Nucleus accumbens (tissue), 56 donors: ENCODE data around the gene GPATCH1.
A peak's percentile ranks its signal among the peaks of the same experiment; 100 is the strongest.
"Not testable (repeated sequence)": the region's sequence is repeated elsewhere in the genome, so short reads cannot be mapped to it uniquely, and the experiment has no call there.

ENCODE experiments used
- DNase-seq, 56 donors: peaks; one replicate each; lab custom pipeline; 2025; lab: John Stamatoyannopoulos, UW

GPATCH1 gene

DNA sequence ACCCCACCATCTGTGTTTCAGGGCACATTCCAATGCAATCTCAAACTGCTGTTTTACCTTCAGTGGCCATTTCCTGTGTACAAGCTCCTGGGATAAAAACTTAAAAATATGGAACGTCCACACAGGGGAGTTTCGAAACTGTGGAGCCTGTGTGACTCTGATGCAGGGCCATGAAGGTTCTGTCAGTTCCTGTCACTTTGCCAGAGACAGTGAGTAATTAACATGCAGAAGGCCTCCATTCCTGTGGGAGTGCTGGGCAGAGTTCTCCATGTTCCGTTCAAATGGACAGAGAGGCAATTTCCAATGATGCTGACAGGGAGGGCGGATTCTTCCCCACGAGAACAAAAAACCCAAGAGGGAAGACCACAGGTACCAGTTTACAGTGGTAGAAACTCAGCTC is 75.4 kb downstream of the GPATCH1 start:
- no peak for DNase-seq

DNA sequence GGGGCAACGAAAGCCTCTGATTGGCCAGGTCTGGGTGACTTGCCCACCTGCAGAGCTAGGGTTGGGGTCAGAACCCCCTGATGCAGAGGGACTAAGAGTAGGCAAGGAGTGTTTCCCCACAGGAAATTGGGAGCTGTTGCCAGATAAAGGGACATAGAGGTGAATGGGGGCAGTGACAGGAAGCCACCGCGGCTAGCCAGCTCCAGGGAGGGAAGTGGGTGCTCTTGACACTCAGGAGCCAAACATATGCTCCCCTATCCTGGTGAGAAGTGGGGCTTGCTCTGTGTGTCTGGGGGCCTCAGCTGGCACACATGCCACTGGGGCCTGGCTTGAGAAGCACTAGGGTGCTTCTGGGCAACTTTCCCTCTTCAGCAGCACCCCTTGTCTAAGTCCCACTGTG is 76.9 kb downstream of the GPATCH1 start:
- no peak for DNase-seq

DNA sequence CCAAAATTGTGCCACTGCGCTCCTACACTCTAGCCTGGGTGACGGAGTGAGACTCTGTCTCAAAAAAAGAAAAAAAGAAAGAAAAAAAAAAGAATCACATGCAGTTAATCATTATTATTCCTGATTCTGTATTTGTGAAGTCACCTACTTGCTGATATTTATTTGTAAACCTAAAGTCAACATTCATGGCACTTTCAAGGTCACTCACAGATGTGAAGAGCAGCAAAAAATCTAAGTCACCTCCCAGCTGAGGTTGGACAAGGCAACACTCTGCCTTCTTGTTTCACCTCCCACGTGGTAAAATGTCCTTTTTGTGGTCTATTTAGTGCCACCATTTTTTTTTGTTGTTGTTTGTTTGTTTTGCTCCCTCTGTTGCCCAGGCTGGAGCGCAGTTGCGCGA is 77.4 kb downstream of the GPATCH1 start:
- DNase-seq, result no peak

- DNase-seq, result no peak
Measured at GRCh38 chr19:33159149-33159548, 78.2 kb downstream of the GPATCH1 start.

DNA sequence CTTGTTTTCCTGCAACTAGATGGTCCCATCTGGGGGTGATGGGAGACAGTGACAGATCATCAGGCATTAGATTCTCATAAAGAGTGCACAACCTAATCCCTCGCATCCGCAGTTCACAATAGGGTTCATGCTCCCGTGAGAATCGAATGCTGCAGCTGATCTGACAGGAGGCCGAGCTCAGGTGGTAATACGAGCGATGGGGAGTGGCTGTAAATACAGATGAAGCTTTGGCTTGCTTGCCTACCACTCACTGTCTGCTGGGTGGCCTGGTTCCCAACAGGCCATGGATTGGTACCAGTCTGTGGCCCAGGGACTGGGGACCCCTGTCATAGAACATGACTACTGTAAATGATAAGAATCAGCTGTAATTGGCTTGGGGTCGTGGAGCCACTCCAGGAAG is 78.9 kb downstream of the GPATCH1 start:
- DNase-seq, result no peak

DNA sequence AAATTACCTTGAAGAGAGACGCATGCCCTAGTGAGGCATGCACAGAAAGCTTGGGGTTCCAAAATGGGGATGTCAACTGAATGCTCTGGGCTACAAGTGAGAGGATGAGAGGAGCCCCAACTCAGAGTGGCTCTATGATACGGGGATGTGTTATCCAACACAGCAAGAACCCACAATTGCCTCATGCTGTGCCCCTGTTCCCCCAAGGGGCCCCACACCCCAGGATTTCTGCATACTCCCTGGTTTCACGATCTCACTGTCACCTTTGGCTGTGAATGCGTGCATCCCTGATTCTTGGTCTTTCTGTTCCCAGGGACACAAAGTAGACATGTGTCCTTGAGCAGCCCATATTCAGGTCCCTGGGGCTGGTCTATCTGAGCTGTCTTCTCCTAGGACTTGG is 80.2 kb downstream of the GPATCH1 start:
- DNase-seq, result no peak

GRCh38 chr19:33163481-33163880 is 82.5 kb downstream of the GPATCH1 start:
- DNase-seq, result no peak

DNA sequence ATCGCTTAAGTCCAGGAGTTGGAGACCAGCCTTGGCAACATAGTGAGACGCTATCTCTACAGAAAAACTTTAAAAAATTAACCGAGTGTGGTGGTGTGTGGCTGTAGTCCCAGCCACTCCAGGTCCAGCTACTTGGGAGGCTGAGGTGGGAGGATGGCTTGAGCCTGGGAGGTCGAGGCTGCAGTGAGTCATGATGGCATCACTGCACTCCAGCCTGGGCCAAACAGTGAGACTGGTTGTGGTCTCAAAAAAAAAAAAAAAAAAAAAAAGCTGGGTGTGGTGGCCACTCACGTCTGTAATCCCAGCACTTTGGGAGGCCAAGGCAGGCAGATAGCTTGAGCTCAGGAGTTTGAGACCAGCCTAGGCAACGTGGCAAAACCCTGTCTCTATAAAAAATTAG is 85.1 kb downstream of the GPATCH1 start:
- not testable (repeated sequence) for DNase-seq

- DNase-seq, result no peak
Measured at GRCh38 chr19:33167438-33167837, 86.5 kb downstream of the GPATCH1 start.

GRCh38 chr19:33168528-33168927 is 87.5 kb downstream of the GPATCH1 start:
- DNase-seq, result no peak

- DNase-seq, result no peak
Measured at GRCh38 chr19:33171222-33171795, 90.3 kb downstream of the GPATCH1 start.

DNA sequence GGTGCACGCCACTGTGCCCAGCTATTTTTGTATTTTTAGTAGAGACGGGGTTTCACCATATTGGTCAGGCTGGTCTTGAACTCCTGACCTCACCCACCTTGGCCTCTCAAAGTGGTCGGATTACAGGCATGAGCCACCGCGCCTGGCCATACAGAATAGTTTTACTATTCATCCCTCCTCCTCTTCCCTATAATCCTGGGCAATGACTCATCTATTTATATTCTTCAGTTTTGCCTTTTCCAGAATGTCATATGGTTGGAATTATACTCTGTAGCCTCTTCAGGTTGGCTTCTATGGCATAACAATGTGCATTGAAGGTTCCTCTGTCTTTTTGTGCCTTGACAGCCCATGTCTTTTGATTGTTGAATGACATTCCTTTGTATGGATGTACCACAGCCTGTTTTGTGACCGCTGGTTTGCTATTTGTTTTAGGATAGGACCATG is 91.0 kb downstream of the GPATCH1 start:
- no peak for DNase-seq

DNA sequence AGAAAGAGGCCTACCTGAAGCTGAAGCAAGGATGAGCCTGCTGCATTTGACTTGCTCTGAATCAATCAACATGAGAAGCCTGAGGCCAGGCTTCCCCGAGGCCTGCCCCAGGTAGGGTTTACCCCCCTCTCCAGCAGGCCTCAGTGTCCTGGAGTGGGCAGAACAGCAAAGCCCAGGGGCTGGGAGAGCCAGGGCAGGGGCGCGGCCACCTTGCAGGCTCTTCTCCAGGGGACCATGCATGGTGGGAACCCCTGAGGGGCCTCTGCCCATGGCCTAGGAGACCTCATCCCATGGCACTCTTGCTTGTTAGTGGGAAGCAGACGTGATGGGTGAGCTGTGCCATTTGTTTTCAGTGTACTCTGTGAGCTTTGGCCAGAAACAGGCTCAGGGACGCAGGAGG is 93.2 kb downstream of the GPATCH1 start:
- DNase-seq, result no peak

DNA sequence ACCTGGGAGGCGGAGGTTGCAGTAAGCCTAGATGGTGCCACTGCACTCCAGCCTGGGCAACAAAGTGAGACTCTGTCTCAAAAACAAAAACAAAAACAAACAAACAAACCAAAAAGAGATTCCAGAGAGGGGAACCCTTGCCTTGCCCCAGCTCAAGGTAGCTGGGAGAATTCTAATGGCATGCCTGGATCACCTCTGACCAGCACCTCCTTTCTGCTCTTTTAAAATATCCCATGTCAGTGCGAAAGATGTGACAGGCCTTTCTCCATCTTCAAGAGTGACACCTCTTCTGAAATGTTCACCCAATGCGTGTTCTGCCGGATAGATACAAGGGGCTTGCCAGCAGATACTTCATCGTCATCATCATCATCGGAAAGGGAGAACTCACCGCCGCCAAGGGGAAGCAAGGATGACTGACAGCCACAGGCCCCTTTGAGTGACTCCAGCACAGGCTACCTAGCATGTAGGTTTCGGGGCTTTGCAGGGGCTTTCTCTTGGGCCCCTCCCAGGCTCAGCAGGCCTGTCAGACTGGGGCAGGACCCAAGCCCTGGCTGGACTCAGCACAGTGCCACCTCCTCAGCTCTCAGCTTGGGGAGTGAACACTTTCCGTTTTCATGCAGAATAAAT is 94.3 kb downstream of the GPATCH1 start:
- DNase-seq, result no peak

DNA sequence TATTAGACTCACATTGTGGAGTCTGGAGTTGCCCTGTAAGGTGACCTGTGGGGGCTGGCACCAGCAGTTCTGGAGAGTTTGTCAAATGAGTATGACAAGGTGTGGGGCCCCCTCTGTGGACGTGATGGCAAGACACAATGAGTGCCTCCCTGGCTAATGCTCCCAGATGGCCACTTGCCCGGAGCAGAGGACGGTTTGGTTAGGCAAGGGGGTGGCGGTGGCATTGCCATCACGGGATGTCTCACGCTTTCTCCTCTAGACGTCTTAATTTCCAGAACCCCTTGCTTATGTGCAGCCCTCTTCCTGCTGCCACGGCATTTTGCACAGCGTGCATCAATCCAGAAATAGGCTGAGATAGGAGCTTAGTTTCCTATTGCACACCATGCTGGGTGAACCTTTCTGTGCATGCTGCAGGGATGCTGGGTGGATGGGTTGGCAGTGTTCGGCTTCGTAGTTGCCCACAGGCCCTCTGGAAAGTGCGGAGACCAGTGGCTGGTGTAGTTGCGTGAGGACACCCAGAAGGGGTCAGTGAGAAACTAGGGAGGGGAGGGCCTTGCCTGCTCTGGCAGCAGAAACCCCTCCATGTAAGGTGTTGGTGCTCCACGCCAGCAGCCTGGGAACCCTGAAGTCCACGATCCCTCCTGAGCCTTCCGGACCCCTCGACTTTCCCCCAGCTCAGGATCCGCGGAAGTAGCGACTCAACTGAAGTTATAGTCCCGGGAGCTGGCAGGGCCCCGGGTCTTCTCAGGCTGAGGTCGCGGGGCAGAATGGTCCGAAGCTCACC is 95.1 kb downstream of the GPATCH1 start:
- peak in 16 of 56 donors; percentile 14 to 75 (median 60) for DNase-seq

DNA sequence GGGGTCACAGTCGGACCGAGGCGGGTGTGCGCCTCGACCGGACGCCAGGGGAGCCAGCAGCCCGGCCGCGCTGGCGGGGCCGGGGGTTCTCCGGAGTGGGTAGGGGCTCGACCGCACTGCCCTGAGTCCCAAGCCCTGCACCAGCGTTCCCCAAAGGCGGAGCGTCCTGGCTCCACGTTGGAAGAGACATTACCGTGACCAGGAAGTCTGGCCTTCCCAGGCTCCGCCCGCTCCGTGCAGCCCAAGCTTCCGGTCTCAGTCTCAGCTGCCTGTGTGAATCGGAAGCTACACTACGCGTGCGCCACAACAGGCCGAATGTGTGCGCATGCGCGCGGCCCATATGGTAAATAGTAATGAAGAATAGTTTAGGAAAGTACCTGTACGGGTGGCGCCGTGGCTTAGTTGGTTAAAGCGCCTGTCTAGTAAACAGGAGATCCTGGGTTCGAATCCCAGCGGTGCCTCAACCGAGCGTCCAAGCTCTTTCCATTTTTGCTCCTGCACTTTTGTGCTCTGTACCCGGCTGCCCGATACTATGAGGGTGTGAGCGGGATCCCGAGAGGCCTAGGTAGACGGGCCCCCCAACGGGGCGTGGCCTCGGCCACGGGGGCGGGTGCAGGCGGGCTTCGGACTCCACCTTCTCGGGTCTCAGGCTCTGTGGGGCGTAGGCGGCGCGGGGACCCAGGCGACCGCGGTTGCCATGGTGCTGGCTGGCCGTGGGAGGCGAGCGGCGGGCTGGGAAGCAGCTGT is 95.9 kb downstream of the GPATCH1 start:
- DNase-seq, result peak; percentile 64 to 99 (median 94)

- DNase-seq, result peak in 28 of 56 donors; percentile 69 to 95 (median 84)
Measured at GRCh38 chr19:33177417-33177979, 96.5 kb downstream of the GPATCH1 start.
